Glutamatergic neuron (in vitro differentiated cells): ENCODE data around the gene MLXIP. TPM values are rescaled to one million over a fixed set of nuclear protein-coding genes. Genes with fewer than 3 reads are reported as not detected.
A peak's percentile ranks its signal among the peaks of the same experiment; 100 is the strongest.
"Not testable (repeated sequence)": the region's sequence is repeated elsewhere in the genome, so short reads cannot be mapped to it uniquely, and the experiment has no call there.

Source experiments
- DNase-seq: peaks from one replicate; pipeline ENCODE4 v3.0.0; 2022
- H3K27ac Mint-ChIP-seq: one replicate; pipeline ENCODE4 v1.8.0; 2020; ENCODE audit warnings: mild to moderate bottlenecking, mixed read lengths, inconsistent platforms; ENCODE audit not compliant: unreplicated experiment
- H3K27me3 Mint-ChIP-seq: one replicate; pipeline ENCODE4 v1.8.0; 2020; ENCODE audit warnings: mild to moderate bottlenecking, moderate library complexity, mixed read lengths, inconsistent platforms; ENCODE audit not compliant: unreplicated experiment
- H3K36me3 Mint-ChIP-seq: one replicate; pipeline ENCODE4 v1.8.0; 2020; ENCODE audit warnings: mild to moderate bottlenecking, mixed read lengths, inconsistent platforms; ENCODE audit not compliant: unreplicated experiment
- H3K4me1 Mint-ChIP-seq: one replicate; pipeline ENCODE4 v1.8.0; 2020; ENCODE audit warnings: mild to moderate bottlenecking, low read depth, mixed read lengths, inconsistent platforms; ENCODE audit not compliant: unreplicated experiment
- H3K4me3 Mint-ChIP-seq: one replicate; pipeline ENCODE4 v1.8.0; 2020; ENCODE audit warnings: mild to moderate bottlenecking, mixed read lengths, inconsistent platforms; ENCODE audit not compliant: unreplicated experiment
- H3K9me3 Mint-ChIP-seq: one replicate; pipeline ENCODE4 v1.8.0; 2020; ENCODE audit warnings: mild to moderate bottlenecking, moderate library complexity, mixed read lengths, inconsistent platforms; ENCODE audit not compliant: unreplicated experiment
- CTCF ChIP-seq: fragments of 200-600 bp; sonication (generic); IDR thresholded peaks from one replicate; pipeline ENCODE4 v1.5.0; 2021; ENCODE audit not compliant: partially characterized antibody, unreplicated experiment
- total RNA-seq: library from RNA; stranded (reverse); fragmentation: NEBNext Ultra II Directional; extraction: Animal tissue kit (Norgen Biotek cat#: 25700); gene quantifications from one replicate; pipeline ENCODE4 v1.2.1, GENCODE V29; 2021; ENCODE audit not compliant: unreplicated experiment

Gene MLXIP
- total RNA-seq, 1 donor from 2014 or later, result 120 TPM

- Mint-ChIP-seq H3K27me3 (peaks cover 5% of the 10 kb centered on the region), H3K9me3 (peaks cover 10% of the 10 kb centered on the region), H3K36me3 (no peaks in the 10 kb centered on the region), H3K27ac (no peak overlapping the region), H3K4me1 (peaks cover 1% of the 10 kb centered on the region), H3K4me3 (no peak overlapping the region)
- no peak for TF ChIP-seq CTCF
- DNase-seq, result no peak
These were observed 27.2 kb upstream of the MLXIP start for GRCh38 chr12:122051231-122051876.

GRCh38 chr12:122052285-122052684, 26.3 kb upstream of the MLXIP start:
- Mint-ChIP-seq H3K9me3 (peaks cover 13% of the 10 kb centered on the region), H3K4me3 (no peak overlapping the region), H3K4me1 (peaks cover 1% of the 10 kb centered on the region), H3K27ac (no peak overlapping the region), H3K27me3 (peaks cover 5% of the 10 kb centered on the region), H3K36me3 (no peaks in the 10 kb centered on the region)
- no peak for TF ChIP-seq CTCF
- DNase-seq, result no peak

GRCh38 chr12:122054842-122055520, 23.6 kb upstream of the MLXIP start:
- H3K27ac Mint-ChIP-seq, result peak overlapping the region; percentile 64
- H3K4me1 Mint-ChIP-seq, result peaks cover 1% of the 10 kb centered on the region
- no peaks in the 10 kb centered on the region for H3K36me3 Mint-ChIP-seq
- H3K4me3 Mint-ChIP-seq, result no peak overlapping the region
- no peak for DNase-seq
- peaks cover 4% of the 10 kb centered on the region for H3K27me3 Mint-ChIP-seq
- no peak for TF ChIP-seq CTCF
- peaks cover 10% of the 10 kb centered on the region for H3K9me3 Mint-ChIP-seq

GRCh38 chr12:122056406-122056805, 22.1 kb upstream of the MLXIP start:
- H3K4me3 Mint-ChIP-seq, H3K4me1 Mint-ChIP-seq, DNase-seq, H3K36me3 Mint-ChIP-seq, H3K27me3 Mint-ChIP-seq, H3K27ac Mint-ChIP-seq, H3K9me3 Mint-ChIP-seq: not testable (repeated sequence)

GRCh38 chr12:122057007-122057735, 21.4 kb upstream of the MLXIP start:
- Mint-ChIP-seq H3K9me3 (peaks cover 6% of the 10 kb centered on the region), H3K27ac (peak overlapping the region; percentile 28), H3K27me3 (peaks cover 5% of the 10 kb centered on the region), H3K4me3 (no peak overlapping the region), H3K36me3 (no peaks in the 10 kb centered on the region), H3K4me1 (peaks cover 1% of the 10 kb centered on the region)
- no peak for DNase-seq
- no peak for TF ChIP-seq CTCF
